Amygdala (tissue), 56 donors: ENCODE results near the gene CCDC116.
"Not testable (repeated sequence)": the region's sequence is repeated elsewhere in the genome, so short reads cannot be mapped to it uniquely, and the experiment has no call there.

Source experiments
- DNase-seq, 56 donors: peaks; one replicate each; lab custom pipeline; 2025; lab: John Stamatoyannopoulos, UW

The CCDC116 gene

GRCh38 chr22:21628386-21629254 is 3.9 kb upstream of the CCDC116 start:
- no peak for DNase-seq

GRCh38 chr22:21629255-21630149 is 3.1 kb upstream of the CCDC116 start, which contains the start of gene YDJC:
TSS of gene YDJC (minus strand) at chr22:21630022. CDS start at chr22:21630014, 8 bp downstream.
- peak in 54 of 56 donors; percentile 23 to 94 (median 78) for DNase-seq

GRCh38 chr22:21631025-21631424 is 1.5 kb upstream of the CCDC116 start:
- DNase-seq = no peak

GRCh38 chr22:21632931-21633330 is 371 bp downstream of the CCDC116 start:
- DNase-seq = no peak

- no peak for DNase-seq
Observed at GRCh38 chr22:21633481-21633880, 921 bp downstream of the CCDC116 start.

GRCh38 chr22:21634081-21634480 is 1.5 kb downstream of the CCDC116 start:
- no peak for DNase-seq

- no peak for DNase-seq
Observed at GRCh38 chr22:21634844-21635243, 2.3 kb downstream of the CCDC116 start.

- no peak for DNase-seq
Observed at GRCh38 chr22:21635771-21636510, 3.4 kb downstream of the CCDC116 start.

- DNase-seq = no peak
Observed at GRCh38 chr22:21636629-21637218, 4.2 kb downstream of the CCDC116 start.

- DNase-seq = not testable (repeated sequence)
Observed at GRCh38 chr22:21637450-21637849, 4.9 kb downstream of the CCDC116 start.

GRCh38 chr22:21639359-21639758 is 6.8 kb downstream of the CCDC116 start:
- DNase-seq = no peak

GRCh38 chr22:21640810-21641209 is 8.2 kb downstream of the CCDC116 start:
- DNase-seq = no peak

- DNase-seq = peak in 12 of 56 donors; percentile 22 to 63 (median 48)
Observed at GRCh38 chr22:21641417-21641788, 8.8 kb downstream of the CCDC116 start.

- peak; percentile 67 to 99 (median 96) for DNase-seq
Observed at GRCh38 chr22:21641789-21642583, 9.4 kb downstream of the CCDC116 start, which contains the start of gene SDF2L1. TSS of gene SDF2L1 (plus strand) at chr22:21642302. CDS start at chr22:21642337, 35 bp downstream.

- DNase-seq = peak in 18 of 56 donors; percentile 11 to 54 (median 25)
Observed at GRCh38 chr22:21642584-21643448, 10.3 kb downstream of the CCDC116 start.

GRCh38 chr22:21643533-21644357 is 11.2 kb downstream of the CCDC116 start:
- DNase-seq = no peak

GRCh38 chr22:21645513-21645912 is 13.0 kb downstream of the CCDC116 start:
- not testable (repeated sequence) for DNase-seq
